Panc1 (cell line): ENCODE results near the gene RTP1. TPM values are rescaled to one million over a fixed set of nuclear protein-coding genes. Genes with fewer than 3 reads are reported as not detected.

Source experiments
- ATAC-seq: fragments of 200-7000 bp; cut with Tn5 transposase; 2 replicates; pipeline ENCODE4 v1.9.1; 2020; ENCODE audit warnings: mild to moderate bottlenecking, moderate library complexity
- BruUV-seq: library from RNA; stranded (reverse); fragments of 400-500 nt; replicated peaks from 2 replicates; lab custom pipeline; 2021; lab: Mats Ljungman, UMichigan
- CTCF ChIA-PET: fragments of 300-600 bp; sonication (Branson Sonifier 250); formaldehyde crosslinking; loops from one replicate; lab custom pipeline; 2022; ENCODE audit warnings: antibody characterized with exemption; lab: Charles Lee
- POLR2A ChIA-PET: fragments of 300-600 bp; sonication (Branson Sonifier 250); formaldehyde crosslinking; loops from one replicate; lab custom pipeline; 2022; ENCODE audit warnings: antibody characterized with exemption; lab: Charles Lee
- DNase-seq: peaks from one replicate; pipeline ENCODE4 v3.0.0-alpha.2; 2010; ENCODE audit warnings: low read depth, low spot score
- H3K27ac ChIP-seq: 2 replicates; pipeline ENCODE4 v1.5.1; 2011; ENCODE audit warnings: mild to moderate bottlenecking, low read length, inconsistent platforms
- H3K27me3 ChIP-seq: fragments of 200-500 bp; sonication (Bioruptor generic); 2 replicates; pipeline ENCODE4 v1.6.0; 2014; ENCODE audit warnings: low read length, inconsistent platforms; ENCODE audit not compliant: control insufficient read depth, insufficient read depth
- H3K36me3 ChIP-seq: fragments of 200-500 bp; sonication (Bioruptor generic); 2 replicates; pipeline ENCODE4 v1.5.1; 2014; ENCODE audit warnings: inconsistent platforms, mild to moderate bottlenecking, low read length, moderate library complexity; ENCODE audit not compliant: control insufficient read depth, insufficient read depth
- H3K4me1 ChIP-seq: 2 replicates; pipeline ENCODE4 v1.5.1; 2011; ENCODE audit warnings: inconsistent platforms, mild to moderate bottlenecking, low read length, moderate library complexity; ENCODE audit not compliant: control insufficient read depth, insufficient read depth
- H3K4me3 ChIP-seq, 2 experiments: 2 replicates each; pipeline ENCODE4 v1.5.1; 2011 to 2012; ENCODE audit warnings: low read depth in 2 of 2, low read length in 2 of 2, mild to moderate bottlenecking in 2 of 2, inconsistent platforms in 1 of 2, moderate library complexity in 1 of 2
- H3K9me3 ChIP-seq: fragments of 200-500 bp; sonication (Bioruptor generic); 2 replicates; pipeline ENCODE4 v1.5.1; 2014; ENCODE audit warnings: low read depth, mild to moderate bottlenecking, inconsistent platforms, low read length, moderate library complexity; ENCODE audit not compliant: control insufficient read depth, insufficient read depth
- POLR2AphosphoS5 ChIP-seq: IDR thresholded peaks from 2 replicates; pipeline ENCODE4 v1.6.1; 2012; ENCODE audit warnings: mild to moderate bottlenecking, low read depth, low read length, moderate library complexity
- SIN3A ChIP-seq: IDR thresholded peaks from 2 replicates; pipeline ENCODE4 v1.6.1; 2012; ENCODE audit warnings: low read depth, mild to moderate bottlenecking, low read length, moderate library complexity, borderline replicate concordance; ENCODE audit not compliant: insufficient read depth
- TCF7L2 ChIP-seq: IDR thresholded peaks from 2 replicates; pipeline ENCODE4 v1.6.1; 2011; ENCODE audit warnings: mild to moderate bottlenecking, low read depth, low read length, inconsistent platforms
- in situ Hi-C: cut with HindIII; loops from 2 replicates; pipeline ENCODE4 v1.10.0; 2016; ENCODE audit warnings: low sequenced_read_pairs, low pct_unique_long_range_greater_than_20kb
- intact Hi-C: fragments of 100-400 bp; cut with micrococcal nuclease; formaldehyde crosslinking; loops from one replicate; pipeline ENCODE4 v1.10.0; 2022; ENCODE audit not compliant: unreplicated experiment
- total RNA-seq: library from RNA; stranded (reverse); gene quantifications from one replicate; pipeline ENCODE4 v1.2.1, GENCODE V29; 2021; ENCODE audit not compliant: unreplicated experiment
- TF ChIP-seq, protein P1 (sequence below), 2 experiments: IDR thresholded peaks; 2 replicates each; pipeline ENCODE4 v1.6.1; 2011 to 2012; ENCODE audit warnings: low read depth in 2 of 2, control low read depth in 1 of 2, low read length in 1 of 2, mild to moderate bottlenecking in 1 of 2, moderate library complexity in 1 of 2; ENCODE audit not compliant: insufficient read depth in 1 of 2
- TF ChIP-seq, protein P2 (sequence below): fragments of 450-650 bp; IDR thresholded peaks from 2 replicates; pipeline ENCODE4 v1.5.1; 2017; ENCODE audit warnings: mild to moderate bottlenecking

Gene RTP1
- total RNA-seq, 1 experiment from 2014 or later = not detected

DNA sequence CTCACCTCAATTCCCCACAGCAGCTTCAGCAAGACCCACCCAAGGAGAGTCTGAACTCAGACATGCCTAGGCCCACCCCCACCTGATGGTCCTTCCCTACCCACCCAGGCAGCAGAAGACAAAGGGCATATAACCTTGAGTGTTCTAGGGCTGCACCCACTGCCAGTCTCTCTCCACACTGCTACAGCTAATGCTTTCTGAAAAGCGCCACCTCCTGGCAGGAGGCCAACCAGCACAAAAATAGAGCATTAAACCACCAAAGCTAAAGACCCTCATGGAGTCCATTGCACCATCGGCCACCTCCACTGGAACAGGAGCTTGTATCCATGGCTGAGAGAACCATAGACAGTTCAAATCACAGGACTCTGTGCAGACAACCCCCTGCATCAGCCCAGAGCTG is 46.7 kb upstream of the RTP1 start:
- no TSS peak for BruUV-seq
- in situ Hi-C loops (no loop called here), intact Hi-C loops (no loop called here)
- TF ChIP-seq SIN3A = no peak
- TF ChIP-seq, protein P1, sequence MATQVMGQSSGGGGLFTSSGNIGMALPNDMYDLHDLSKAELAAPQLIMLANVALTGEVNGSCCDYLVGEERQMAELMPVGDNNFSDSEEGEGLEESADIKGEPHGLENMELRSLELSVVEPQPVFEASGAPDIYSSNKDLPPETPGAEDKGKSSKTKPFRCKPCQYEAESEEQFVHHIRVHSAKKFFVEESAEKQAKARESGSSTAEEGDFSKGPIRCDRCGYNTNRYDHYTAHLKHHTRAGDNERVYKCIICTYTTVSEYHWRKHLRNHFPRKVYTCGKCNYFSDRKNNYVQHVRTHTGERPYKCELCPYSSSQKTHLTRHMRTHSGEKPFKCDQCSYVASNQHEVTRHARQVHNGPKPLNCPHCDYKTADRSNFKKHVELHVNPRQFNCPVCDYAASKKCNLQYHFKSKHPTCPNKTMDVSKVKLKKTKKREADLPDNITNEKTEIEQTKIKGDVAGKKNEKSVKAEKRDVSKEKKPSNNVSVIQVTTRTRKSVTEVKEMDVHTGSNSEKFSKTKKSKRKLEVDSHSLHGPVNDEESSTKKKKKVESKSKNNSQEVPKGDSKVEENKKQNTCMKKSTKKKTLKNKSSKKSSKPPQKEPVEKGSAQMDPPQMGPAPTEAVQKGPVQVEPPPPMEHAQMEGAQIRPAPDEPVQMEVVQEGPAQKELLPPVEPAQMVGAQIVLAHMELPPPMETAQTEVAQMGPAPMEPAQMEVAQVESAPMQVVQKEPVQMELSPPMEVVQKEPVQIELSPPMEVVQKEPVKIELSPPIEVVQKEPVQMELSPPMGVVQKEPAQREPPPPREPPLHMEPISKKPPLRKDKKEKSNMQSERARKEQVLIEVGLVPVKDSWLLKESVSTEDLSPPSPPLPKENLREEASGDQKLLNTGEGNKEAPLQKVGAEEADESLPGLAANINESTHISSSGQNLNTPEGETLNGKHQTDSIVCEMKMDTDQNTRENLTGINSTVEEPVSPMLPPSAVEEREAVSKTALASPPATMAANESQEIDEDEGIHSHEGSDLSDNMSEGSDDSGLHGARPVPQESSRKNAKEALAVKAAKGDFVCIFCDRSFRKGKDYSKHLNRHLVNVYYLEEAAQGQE (IDR thresholded peaks at IDR 0.05; ENCODE audit: insufficient read depth in 1 of 2, low read depth in 2 of 2, low read length in 1 of 2) = no peak
- TF ChIP-seq POLR2AphosphoS5 = no peak
- TF ChIP-seq, protein P2, sequence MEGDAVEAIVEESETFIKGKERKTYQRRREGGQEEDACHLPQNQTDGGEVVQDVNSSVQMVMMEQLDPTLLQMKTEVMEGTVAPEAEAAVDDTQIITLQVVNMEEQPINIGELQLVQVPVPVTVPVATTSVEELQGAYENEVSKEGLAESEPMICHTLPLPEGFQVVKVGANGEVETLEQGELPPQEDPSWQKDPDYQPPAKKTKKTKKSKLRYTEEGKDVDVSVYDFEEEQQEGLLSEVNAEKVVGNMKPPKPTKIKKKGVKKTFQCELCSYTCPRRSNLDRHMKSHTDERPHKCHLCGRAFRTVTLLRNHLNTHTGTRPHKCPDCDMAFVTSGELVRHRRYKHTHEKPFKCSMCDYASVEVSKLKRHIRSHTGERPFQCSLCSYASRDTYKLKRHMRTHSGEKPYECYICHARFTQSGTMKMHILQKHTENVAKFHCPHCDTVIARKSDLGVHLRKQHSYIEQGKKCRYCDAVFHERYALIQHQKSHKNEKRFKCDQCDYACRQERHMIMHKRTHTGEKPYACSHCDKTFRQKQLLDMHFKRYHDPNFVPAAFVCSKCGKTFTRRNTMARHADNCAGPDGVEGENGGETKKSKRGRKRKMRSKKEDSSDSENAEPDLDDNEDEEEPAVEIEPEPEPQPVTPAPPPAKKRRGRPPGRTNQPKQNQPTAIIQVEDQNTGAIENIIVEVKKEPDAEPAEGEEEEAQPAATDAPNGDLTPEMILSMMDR = peak; percentile 45; the same call in 1 of the 2 replicates
- TF ChIP-seq TCF7L2 = no peak
- Histone ChIP-seq H3K4me1 (no peaks in the 10 kb centered on the region), H3K27me3 (peaks cover 3% of the 10 kb centered on the region; the same call in 1 of the 2 replicates), H3K36me3 (no peaks in the 10 kb centered on the region), H3K4me3 (no peak overlapping the region), H3K27ac (no peak overlapping the region), H3K9me3 (no peaks in the 10 kb centered on the region)
- CTCF ChIA-PET = interaction anchor here (0.7 kb wide), 2 partner anchors 16 to 37 kb away, joined by 3 read pairs; no protein-coding TSS in a partner anchor
- POLR2A ChIA-PET = interaction anchor here (0.7 kb wide), 1 partner anchor 405 kb away, joined by 3 read pairs; no protein-coding TSS in a partner anchor
- DNase-seq (no peak), ATAC-seq (no peak)

DNA sequence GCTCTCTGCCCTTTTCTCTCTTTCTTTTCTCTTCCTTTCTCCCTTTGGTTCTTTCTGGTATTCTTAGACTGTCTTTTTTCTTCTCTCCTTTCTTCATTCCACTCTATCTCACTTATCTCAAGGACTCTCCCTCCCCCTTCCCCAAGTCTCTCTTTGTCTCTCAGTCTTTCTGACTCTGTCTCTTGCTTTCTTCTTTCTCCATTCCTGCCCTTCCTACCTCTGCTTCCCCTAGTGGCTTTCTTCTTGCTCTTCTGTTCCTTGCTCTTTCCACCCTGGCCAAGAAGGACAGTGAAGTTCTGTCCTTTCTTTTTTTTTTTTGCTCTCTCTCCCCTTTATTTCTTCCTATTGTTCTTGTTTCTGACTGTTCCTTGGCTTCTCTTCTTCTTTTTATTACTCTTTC is 35.7 kb upstream of the RTP1 start:
- intact Hi-C loops = no loop called here
- DNase-seq (no peak), ATAC-seq (no peak)
- POLR2A ChIA-PET = no interaction called here
- Histone ChIP-seq H3K4me3 (no peak overlapping the region), H3K36me3 (no peaks in the 10 kb centered on the region), H3K9me3 (peaks cover 4% of the 10 kb centered on the region; the same call in 1 of the 2 replicates), H3K27me3 (peaks cover 9% of the 10 kb centered on the region; the same call in 1 of the 2 replicates), H3K27ac (no peak overlapping the region), H3K4me1 (no peaks in the 10 kb centered on the region)
- in situ Hi-C loops = no loop called here
- no peak for TF ChIP-seq SIN3A
- TF ChIP-seq, protein P1 (IDR thresholded peaks at IDR 0.05; ENCODE audit: insufficient read depth in 1 of 2, low read depth in 2 of 2, low read length in 1 of 2) = no peak
- TF ChIP-seq POLR2AphosphoS5 = no peak
- TF ChIP-seq, protein P2 = no peak
- no peak for TF ChIP-seq TCF7L2
- BruUV-seq = no TSS peak
- CTCF ChIA-PET = no interaction called here
